SH-SY5Y (cell line): ENCODE measurements around the gene VAV2.

Experiments
- GATA2 ChIP-seq: IDR thresholded peaks from 2 replicates; pipeline ENCODE4 v1.6.1; 2011; ENCODE audit warnings: mild to moderate bottlenecking, low read depth, low read length
- GATA3 ChIP-seq: IDR thresholded peaks from 2 replicates; pipeline ENCODE4 v1.6.1; 2011; ENCODE audit warnings: low read depth, mild to moderate bottlenecking, low read length, moderate library complexity

Gene VAV2

DNA sequence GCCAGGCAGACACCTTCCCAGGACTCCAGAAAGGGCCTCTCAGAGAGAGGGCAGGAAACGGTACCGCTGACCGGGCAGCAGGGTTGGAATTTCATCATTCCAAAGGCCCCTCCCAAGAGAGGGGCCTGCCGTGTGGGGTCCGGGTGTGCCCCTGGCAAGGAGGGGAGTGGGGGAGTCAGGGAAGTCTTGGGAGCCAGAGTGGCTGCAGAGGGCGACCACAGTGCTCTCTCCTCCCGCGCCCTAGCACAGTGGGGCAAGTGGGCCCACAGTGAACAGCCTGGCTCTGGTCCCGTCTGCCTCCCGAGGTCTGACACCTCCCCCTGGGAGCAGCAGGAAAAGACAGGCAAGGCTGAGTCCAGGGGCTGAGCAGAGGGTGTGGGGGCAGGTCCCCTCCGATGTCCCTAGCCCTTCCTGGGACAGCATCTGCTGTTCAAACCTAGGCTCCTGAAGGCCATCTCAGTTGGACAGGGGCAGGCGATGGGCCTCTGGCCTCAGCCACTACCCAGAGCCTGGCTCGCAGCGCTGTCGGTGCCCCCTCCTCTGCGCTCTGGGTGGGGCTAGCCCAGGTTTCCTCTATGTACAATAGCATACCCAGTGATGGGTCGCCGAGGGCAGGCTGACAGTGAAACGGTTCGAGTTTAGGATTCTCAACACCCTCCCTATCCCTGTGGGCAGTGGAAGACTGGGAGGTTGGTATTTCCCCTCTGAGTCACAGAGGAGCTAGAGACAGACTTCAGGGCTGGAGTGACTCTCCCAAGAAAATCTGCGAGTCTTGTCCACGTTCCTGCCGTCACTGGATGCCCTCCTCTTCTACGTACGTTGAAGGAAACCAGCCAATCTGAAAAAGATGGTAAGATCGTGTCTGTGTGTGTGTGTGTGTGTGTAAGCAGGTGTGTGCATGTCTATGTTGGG lies 228.6 kb downstream of the VAV2 start:
- TF ChIP-seq GATA3 (no peak), GATA2 (no peak)

DNA sequence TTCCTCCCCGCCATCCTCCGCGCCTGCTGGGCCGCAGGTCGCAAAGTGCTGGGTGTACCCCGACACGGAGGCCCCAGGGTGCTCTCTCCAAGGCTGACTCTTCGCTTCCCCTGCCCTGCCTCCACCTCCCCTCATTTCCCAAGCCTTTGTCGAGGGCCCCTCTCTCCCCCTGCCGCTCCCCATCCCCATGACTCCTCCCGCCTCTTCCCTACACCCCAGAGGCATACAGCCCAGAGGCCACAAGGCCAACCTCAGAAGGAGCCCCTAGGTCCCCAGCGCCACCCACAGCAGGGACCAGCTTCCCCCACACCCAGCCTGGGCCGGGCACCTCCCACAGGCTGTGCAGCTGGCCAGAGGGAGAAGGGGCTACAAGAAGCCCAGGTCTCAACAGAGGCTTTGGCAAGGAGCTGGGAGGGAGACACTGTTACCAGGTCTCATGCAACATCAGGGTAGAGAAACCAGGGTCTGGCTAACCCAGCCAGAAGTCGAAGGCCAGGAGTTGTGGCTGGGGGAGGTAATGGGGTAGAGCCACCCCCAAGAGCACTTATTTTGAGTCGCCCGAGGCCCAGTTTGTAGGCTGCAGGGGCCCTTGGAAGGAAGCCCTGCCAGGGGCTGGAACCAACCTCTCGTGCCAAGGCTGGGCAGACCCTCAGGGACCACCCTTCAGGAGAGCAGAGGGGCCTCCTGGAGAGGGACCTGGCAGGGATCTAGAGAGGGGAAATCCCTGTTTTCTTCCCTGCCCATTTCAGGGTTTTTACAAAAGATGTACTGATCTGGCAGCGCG lies 229.4 kb downstream of the VAV2 start:
- TF ChIP-seq GATA3 (no peak), GATA2 (no peak)

DNA sequence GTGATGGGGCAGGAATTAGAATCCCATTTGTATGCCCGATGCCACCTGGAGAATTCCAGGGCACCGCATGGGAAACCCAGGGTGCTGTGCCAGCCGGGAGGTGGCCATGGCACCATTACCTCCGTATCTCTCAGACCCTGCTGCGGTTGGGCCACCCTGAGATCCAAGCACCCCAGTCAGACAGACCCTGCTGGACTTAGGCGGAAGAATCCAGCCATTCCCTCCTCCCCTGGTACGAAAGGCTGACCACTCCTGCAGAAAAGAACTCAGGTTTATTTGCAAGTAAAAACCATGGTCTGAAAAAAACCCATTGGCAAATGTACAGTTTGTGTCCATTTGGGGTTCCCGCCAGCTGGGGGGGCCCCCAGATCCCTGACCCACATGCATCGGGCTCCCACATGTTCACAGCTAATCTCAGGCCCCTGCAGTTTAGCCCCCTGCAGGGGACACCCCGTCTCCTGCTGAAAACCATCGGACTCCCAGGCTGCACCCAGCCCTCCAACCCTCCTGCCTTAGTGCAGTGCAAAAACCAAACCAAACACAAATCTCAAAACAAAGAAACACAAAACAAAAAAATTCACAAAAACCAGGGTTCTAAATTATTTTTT lies 230.4 kb downstream of the VAV2 start:
- TF ChIP-seq GATA2, result no peak
- TF ChIP-seq GATA3, result no peak

DNA sequence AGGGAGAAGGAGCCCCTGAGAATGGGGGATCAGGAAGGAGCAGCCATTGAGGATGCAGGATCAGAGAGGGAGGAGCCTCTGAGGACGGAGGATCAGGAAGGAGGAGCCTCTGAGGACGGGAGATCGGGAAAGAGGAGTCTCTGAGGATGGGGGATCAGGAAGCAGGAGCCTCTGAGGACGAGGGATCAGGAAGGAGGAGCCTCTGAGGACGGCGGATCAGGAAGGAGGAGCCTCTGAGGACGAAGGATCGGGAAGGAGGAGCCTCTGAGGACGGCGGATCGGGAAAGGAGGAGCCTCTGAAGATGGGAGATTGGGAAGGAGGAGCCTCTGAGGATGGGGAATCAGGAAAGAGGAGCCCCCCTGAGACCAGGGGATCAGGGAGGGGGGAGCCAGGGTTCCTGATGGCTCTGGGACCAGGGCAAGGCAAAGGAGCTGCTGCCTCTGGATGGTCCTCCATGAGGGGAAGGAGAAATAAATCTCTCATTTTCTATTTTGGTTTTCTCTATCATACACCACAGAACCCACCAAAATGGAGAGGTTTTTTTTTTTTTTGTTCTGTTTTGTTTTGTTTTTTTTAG lies 231.3 kb downstream of the VAV2 start:
- TF ChIP-seq GATA3 (no peak), GATA2 (no peak)

DNA sequence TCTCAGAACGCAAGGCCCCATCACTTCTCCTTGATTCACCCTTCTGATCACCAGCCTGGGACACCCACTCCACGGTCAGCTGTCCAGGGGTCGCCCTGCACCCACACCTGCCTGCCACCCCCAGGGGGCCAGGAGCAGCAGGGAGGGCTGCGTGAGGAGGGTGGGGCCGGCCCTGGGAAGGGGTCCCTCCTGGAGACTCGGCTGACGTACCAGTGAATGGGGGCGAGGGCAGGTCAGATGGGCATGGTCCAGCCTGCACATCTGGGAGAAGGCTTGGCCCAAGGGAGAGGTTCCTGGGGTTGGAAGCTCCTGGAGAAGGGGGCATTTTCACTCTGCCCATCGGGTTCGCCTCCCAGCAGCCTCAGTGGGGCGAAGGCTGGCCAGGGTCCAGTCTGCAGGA lies 232.2 kb downstream of the VAV2 start:
- TF ChIP-seq GATA3 (no peak), GATA2 (no peak)

DNA sequence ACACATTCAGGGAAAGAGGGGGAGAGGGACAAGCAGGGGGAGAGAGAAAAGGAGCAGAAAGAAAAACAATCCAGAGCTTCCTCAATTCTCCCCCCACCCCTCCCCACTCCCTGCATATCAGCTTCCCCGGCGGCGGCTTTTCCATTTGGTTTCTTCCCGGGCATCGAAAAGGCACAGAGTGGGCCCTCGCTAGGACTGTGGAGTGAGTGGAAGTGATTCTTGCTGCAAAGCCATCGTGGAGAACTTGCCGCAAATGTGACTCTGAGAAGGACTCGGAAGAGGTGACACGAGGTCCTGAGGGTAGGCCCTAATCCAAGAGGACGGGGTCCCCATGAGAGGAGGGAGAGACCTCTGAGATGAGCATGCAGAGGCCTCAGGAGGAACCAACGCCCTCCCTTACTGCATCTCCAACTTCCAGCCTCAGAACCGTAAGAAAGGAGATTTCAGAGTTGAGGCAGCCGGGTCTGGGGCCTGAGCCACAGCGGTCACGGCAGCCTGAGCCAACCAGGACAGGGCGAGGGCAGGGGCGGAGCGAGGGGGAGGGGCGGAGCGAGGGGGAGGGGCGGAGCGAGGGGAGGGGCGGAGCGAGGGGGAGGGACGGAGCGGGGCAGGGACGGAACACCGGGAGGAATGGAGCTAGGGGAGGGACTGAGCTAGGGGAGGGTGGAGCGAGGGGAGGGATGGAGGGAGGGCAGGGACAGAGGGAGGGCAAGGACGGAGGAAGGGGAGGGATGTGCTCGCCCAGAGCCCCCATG lies 232.8 kb downstream of the VAV2 start:
- no peak for TF ChIP-seq GATA2
- TF ChIP-seq GATA3, result no peak

DNA sequence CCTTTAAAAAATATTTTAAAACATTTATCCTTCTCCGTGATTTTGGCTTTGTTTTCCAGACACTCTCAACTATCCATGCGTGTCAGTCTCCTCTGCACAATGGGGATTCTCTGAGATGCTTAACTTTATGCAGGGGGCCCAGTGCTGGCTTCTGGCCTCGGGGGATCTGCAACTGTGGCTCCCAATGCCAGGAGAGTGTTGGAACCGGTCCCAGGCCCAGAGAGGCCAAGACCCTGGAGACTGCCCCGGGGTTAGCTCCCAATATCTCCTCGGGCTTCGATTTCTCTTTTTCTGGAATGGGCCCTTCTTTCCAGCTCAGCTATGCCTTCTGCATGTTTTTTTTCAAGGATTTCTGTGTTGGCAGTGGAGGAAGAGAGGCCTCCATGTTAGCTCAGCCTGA lies 233.9 kb downstream of the VAV2 start:
- TF ChIP-seq GATA2 (no peak), GATA3 (no peak)

DNA sequence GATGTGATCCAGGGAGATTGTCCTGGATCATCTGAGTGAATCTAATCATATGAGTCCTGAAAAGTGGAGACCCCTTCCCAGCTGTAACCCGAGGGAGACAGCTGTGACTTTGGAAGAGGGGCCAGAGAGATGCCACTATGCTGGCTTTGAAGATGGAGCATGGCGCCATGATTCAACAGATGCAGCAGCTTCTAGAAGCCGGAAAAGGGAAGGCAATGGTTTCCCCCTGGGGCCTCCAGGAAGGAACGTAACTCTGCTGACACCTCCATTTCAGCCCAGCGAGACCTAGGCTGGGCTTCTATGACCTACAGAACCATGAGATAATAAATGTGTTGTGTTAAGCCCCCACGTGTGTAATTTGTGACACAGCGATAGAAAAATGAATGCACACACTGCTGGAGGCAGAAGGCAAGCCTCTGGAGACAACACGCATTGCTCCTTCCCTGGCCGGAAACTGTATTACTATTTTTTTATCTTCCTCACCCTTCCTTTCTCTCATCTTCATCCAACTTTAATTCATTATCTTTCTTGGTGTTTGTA lies 237.4 kb downstream of the VAV2 start:
- TF ChIP-seq GATA3 (no peak), GATA2 (no peak)

DNA sequence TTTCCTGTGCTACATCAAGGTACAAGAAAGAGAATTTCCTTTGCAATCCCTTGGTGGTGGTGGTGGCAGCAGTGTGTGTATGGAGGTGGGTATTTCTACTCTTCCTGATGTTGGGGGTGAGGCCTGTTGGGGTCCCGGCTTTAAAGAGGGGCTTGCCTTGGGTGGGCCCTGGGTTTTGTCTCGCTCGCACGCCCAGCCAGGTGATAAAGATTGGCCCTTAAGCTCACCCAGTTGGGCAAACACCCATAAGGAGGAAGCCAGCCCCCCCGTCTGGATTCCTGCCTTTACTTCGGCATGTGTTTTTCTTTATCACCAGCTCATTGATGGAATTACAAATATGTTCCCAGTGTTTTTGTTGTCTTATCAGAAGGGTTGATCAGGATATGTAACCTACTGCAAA lies 237.9 kb downstream of the VAV2 start:
- no peak for TF ChIP-seq GATA3
- no peak for TF ChIP-seq GATA2

DNA sequence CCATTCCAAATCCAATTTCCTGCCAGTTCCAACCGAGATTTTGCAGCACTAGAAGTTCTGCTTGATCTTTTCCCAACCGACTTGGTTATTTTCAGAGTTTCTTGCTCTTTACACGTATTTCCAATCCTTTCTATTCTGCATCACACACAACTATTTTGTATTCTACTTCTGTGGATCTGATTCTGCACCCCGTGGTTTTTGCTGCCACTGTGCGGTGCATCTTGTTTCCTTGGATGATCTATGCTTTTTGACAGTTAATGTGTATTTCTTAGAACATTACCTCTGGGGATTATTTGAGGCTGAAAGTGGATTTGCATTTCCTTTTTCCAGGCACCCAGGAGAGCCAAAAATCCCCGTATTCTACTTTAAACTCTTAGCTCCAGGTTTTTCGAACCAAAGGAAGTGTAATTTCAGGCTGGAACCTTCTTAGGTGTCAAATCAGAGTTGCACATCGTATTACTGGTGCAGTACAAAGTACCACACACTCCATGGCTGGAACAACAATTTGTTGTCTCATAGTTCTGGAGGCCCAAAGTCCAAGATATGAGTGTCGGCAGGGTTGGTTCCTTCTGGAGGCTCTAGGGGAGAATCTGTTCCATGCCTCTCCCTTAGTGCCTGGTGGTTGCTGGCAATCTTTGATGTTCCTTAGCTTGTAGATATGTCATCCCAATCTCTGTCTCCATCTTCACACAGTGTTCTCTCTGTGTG lies 239.2 kb downstream of the VAV2 start:
- TF ChIP-seq GATA2 (no peak), GATA3 (no peak)

DNA sequence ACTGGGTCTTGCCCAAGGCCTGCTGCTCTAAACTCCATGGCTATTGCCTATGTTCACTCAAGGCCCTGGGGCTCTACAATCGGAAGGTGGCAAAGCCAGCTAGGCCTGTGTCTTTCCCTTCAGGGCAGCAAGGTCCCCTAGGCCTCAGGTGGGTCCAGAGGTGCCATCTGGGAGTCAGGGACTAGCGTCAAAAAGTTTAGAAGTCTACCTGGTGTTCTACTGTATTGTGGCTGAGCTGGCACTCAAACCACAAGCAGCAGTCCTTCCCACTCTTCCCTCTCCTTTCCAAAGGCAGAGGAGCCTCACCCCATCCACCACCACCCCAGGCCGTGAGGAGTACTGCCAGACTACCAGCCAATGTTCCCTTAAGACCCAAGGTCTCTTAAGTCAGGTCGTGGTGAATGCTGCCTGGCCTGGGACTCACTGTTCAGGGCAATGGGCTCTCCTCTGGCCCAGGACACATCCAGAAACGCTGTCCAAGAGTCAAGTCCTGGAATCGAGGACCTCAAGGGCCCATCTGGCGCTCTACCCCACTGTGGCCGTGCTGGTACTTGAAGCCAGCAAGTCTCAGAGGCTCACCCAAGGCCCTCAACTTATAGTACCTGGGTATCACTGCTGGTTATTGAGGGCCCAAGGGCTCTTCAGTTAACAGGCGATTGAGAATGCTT lies 241.0 kb downstream of the VAV2 start:
- TF ChIP-seq GATA3, result no peak
- no peak for TF ChIP-seq GATA2

DNA sequence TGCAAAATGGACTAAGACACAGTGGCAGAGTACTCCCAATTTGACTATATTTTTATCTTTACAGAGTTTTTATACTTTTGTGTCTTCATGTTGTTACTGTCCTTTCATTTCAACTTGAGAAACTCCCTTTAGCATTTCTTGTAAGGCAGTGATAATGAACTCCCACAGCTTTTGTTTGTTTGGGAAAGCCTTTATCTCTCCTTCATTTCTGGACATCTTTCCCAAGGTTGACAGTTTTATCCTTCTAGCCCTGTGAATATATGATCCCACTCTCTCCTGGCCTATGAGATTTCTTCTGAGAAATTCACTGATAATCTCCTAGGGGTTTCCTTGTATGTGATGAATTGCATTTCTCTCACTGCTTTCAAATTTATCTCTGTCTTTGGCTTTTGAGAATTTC lies 244.8 kb downstream of the VAV2 start:
- TF ChIP-seq GATA3 (no peak), GATA2 (no peak)
